GM19395 (cell line): ENCODE results near the gene PRPF6.

Experiments
- ATAC-seq: cut with Tn5 transposase; IDR thresholded peaks from one replicate; pipeline ENCODE4 v1.9.1; 2021; ENCODE audit warnings: mild to moderate bottlenecking, moderate library complexity; ENCODE audit not compliant: unreplicated experiment

PRPF6 gene

DNA sequence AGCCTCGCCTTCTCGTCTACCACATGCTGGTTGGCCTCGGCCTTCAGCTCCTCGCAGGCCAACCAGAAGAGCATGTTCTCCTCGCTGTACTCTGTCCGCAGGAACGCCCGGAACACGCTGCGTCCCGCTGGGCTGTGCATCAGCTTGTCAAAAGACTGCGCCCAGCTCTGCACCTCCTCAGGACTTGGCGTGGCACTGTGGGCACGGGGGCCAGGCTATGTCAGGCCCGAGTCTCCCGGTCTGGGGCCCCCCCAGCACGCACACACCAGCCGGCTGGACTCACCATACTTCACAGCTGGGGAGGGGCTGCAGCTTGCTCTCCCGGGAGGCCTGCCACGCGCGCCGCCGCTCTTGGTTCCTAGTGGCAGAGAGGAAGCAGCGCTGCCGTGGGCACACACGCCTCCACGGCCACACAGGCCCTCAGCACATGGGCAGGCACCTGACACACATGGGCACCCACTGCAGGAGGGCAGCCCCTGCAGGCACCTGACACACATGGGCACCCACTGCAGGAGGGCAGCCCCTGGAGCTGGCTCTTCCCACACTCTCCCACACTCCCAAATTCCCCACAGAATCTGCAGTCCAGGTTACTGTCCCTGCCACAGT lies 93.4 kb downstream of the PRPF6 start:
- ATAC-seq = no peak

DNA sequence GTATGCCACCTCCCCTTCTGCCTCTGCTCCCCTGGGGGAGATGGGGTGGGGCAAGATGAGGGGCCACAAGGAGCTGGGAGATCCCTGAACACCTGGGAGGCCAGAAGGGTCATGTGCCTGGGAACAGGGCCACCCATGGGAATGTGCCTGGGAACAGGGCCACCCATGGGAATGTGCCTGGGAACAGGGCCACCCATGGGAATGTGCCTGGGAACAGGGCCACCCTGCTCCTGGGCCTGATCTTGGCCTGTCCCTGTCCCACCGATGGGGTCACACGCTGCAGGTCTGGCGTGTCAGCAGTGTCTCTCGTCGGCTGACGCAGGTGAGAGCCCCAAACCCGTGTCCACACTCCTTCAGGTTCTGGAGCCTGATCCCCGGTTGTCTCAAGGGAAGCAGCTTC lies 94.0 kb downstream of the PRPF6 start:
- no peak for ATAC-seq

DNA sequence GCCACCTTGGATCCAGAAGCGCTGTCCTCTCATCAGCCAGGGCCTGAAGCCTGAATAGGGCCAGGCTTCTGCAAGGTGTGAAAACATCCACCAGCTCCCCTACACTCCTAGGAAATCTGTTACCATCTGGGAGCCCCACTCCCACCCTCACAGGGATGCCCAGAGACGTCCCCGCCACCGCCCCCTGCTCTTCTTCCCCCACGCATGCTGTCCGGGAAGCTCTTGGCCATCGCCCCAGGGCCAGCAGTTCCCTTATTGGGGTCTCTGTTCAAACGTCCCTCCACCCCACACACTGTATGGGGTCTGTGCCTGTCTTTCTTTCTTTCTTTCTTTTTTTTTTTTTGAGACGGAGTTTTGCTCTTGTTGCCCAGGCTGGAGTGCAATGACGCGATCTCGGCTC lies 94.6 kb downstream of the PRPF6 start:
- ATAC-seq = no peak

DNA sequence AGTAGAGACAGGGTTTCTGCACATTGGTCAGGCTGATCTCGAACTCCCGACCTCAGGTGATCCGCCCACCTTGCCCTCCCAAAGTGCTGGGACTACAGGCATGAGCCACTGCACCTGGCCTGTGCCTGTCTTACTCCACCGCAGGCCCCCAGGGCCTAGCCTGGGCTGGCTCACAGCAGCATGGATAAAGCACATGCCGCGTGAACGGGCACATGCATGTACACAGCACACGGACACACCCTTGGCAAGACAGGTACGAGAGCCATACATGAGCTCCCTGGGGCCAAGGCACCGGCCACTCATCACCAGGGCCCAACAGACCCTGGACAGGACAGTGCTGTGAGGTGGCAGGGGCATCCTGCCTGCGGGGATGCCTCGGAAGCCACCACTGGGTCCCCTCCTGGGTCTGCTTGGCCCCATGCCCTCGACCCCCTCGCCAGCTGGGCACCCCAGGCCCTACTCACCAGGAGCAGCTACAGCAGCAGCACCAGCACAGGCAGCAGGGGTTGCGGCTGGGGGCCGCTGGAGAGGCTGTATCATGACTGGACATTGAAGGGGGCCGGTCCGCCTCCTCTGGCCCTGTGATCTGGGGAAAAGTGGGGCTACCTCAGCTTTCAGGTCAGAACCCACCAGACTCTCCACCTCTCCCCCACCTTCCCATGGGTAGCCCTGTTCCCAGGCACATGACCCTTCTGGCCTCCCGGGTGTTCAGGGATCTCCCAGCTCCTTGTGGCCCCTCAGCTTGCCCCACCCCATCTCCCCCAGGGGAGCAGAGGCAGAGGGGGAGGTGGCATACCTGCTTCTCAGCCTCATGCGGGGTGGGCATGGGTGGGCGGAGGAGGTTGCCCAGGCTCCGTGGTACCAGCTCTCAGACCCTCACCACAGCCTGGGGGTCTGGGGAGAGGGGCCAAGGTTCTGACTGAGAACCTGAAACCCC lies 95.4 kb downstream of the PRPF6 start:
- ATAC-seq = no peak

DNA sequence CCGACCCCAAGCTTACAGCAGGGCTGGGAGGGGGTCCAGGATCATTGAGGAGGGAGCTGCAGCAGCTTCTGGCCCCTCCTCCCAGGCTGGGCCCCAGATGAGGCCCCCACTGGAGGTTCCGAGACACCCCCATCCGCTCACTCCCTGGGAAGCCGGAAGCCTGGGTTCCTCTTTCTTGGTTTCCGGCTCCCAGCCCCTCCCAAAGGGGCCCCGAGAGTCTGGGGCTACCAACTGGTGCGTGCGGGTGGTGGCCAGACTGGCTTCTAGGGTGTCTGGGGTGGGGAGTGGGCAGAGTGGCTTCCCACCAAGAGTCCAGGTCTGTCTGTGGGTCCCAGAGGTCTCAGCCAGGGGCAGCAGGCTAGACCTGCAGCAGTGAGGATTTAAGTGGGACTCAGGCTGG lies 96.2 kb downstream of the PRPF6 start:
- no peak for ATAC-seq

DNA sequence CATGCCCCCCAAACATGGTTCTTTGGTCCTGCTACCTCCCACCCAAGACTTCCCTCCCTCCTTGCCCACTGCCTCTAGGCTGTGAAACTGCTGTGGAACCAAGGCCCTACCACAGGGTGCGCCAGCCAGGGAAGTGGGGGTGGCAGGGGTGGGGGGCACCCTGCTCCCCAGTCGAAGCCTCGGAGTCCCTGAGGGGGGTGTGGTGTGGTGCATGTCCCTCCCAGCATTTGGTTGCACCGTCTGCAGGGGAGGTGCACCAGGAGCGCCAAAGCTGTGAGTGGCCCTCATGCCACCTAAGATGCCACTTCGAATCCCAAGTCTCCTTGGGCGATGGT lies 96.6 kb downstream of the PRPF6 start:
- no peak for ATAC-seq

DNA sequence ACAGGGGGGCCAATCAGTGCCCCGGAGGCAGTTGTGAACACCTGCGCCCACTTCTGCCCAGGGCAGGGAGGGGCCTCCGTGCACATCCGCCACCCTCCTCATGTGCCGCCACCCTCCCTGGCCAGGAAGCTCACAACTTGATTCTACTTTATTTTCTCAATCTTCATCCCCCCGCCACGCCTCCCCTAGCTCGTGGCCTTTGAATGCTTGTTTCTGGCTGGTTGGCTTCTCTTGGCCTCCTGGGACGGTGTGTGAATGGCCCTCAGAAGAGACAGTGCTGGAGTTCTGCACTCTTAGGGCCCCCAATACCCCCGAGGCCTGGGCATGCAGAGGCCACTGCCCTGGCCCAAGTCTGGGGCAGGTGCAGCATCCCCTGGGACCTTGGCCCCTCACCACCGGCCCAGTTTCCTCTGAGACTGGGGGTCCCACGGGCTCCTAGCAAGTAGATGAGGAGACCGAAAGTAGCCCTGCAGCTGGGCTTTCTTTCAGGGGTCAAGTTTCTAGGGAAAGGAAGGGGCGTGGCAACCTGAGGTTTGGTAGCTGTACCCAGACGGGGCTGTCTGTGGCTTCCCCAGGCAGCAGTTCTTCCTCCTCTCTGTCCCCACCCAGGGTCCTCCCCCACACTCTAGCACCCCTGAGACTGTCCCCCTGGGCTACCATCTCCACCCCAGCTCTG lies 97.1 kb downstream of the PRPF6 start:
- ATAC-seq = no peak

DNA sequence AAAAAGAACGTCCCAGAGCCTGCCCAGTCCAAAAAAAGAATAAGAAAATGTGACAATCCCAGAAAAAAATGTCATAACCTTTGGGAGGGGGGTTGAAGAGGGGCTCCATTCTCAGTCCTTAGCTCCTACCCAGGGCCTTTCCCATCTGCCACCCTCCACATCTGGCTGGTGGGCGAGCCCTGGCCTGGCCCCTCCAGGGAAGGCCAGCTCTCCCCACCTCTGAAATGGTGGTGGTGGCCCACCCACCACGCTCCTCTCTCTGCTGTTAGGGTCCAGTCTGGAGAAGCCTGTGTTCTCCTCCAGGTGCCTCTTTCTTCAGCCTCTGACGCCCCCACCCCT lies 98.0 kb downstream of the PRPF6 start:
- no peak for ATAC-seq

DNA sequence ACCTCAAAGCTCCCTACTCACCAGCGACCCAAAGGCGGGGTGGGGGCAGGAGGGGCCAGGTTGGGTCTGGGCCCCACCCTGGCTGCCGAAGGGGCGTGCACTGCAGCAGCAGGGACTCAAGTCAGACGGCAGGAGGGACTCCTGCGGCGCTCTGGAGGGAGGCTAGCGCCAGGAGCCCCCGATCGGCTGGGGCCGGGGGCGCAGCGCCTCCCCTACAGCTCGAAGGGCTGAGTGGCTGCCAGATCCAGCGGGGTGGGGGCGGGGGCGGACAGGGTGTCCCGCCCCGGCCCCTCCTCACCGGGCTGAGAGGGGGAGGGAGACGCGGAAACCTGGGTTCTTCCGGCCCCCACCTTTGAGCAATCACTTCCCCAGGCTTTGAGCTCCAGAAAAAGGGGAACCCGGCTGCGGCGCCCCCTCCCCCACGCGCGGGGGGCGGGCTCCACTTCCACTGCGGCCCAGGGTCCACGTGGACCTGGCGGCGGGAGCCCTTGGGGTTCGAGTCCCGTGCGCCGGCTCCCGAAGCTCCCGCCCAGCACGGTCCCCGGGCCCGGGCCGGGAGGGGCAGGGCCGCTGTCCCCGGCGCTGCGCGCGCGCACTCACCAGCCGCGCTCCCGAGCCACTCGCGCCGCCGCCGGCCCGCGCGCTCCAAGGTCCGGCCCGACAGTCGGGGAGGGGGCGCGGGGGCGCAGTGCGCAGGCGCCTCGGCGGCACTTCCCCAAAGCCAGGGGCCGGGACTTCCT lies 98.5 kb downstream of the PRPF6 start, which contains the start of gene RGS19:
TSS of gene RGS19 (minus strand) at position 246 of the 740 bp plus-strand sequence. CDS start 2,632 bp downstream, outside the sequence.
- no peak for ATAC-seq

DNA sequence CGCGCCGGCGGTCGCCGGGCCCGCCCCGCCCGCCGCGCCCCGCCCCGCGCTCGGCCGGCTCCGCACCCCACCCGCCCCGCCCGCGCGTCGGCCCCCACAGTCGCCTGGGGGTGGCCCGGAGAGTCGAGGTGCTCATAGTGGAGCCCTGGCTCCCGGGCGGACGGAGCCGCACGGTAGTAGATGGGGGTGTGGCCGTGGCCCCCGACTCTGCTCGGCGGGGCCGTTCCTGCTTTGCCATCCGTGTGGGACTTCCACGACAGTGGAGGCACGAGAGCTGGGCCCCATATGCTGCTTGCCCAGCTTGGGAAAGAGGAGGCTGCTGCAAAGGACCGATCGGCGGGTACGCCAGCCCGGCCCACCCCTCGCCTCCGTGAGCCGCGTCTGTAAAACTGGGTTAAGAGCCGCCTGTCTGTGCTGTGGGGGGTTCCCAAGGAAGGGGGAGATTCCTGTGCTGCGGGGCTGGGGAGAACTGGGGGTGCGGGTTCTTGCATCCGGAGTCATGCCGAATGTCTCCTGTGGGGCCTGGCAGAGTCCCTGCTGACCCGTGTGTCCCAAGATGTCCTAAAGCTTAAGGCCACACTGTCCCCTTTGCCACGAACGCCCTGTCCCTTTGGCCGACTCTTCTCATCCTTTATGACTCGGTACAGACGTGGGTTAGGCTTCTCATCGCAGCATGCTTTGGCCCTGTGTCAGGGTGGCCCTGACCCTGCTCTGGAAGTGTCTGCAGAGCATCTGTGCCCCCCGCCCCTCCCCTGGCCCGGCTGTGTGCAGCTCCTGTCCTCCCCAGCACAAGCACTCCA lies 99.3 kb downstream of the PRPF6 start, which contains the start of gene OPRL1:
TSS of gene OPRL1 (plus strand) at position 70 of the 800 bp plus-strand sequence. CDS start 12,639 bp downstream, outside the sequence.
- ATAC-seq = no peak

DNA sequence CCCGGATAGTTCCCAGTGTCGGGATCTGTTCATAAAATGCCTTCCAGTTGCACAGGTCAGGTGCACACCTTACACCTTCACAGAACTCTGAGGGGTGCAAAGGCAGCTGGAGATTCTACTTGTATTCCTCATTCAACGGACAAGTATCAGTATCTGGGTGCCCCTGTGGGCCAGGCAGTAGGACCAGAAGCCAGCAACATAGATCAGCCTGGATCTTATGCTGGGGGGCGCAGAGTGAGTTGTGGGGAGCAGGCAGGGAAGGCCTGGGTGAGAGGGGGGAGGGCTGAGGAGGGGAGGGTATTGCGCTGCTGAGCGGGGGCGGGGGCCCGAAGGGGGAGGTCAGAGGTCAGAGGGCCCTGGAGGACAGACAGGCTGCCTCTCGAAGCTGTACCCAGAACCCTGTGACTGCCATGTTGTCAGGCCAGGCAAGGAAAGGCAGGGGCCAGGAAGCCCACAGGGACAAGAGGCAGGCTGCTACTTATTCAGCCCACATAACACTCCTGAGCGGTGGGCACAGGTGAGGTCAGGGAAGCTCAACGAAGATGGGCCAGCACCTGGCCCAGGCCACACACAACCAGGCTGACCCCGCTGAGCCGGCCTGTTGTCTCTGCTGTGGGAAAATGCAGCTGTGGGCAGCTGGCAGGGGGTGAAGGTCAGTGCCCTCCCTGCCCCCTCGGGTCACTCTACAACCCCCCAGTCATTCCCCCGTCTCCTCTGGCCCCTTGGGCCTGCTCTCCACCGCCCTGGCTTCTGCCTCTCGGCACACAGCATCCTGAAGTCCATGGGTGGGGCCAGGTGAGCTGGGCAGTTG lies 100.1 kb downstream of the PRPF6 start:
- ATAC-seq = no peak

DNA sequence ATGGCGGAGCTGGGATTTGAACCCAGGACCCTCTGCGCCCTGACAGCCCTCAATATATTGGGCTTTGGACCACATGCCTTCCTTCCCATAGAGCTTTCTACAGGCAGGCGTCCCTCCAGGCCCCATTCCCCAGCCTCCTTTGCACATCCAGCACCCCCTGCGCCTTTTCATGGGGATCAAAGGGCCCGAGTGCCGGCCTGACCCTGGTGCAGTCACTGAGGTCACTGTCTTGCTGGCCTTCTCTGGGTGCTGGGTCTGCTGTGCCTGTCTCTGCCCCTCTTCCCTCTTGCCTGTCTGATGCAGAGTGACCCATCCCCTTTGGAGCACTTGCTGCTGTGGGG lies 100.7 kb downstream of the PRPF6 start:
- no peak for ATAC-seq

DNA sequence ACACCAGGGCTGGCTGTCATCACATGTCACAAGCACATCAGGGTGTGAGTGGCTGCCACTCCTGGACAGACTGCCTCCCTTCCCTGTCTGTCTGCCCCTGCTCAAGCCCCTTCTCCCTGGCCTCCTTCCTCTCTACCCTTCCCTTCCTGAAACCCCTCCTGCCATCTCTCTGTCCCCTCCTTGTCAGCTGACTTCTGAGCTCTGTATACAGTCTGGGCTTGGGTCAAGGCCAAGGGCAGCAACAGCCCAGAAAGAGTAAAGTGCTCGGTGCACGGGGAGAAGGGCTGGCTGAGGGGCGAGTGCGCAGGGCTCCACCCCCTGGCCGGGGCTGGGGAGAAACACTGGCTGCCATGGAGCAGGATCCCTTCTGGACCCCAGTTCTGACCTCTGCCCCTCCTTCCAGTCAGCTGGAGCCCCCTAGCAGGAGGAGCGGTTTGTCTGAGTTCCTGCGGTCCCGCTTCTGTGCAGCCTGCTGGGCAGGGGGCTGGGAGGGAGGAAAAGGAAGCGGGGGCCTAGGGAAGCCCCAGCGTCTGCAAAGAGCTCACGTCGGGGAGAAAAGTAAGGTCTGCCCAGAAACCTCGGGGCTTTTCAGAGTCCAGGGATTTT lies 101.3 kb downstream of the PRPF6 start:
- ATAC-seq = no peak
